K562 (cell line): ENCODE results near the gene SDF4. TPM values are rescaled to one million over a fixed set of nuclear protein-coding genes. Genes with fewer than 3 reads are reported as not detected.

Experiments
- ATAC-seq: fragments of 200-7000 bp; cut with Tn5 transposase; 3 replicates; pipeline ENCODE4 v1.9.1; 2020; ENCODE audit warnings: moderate library complexity
- BruUV-seq: library from RNA; stranded (reverse); fragments of 400-500 nt; replicated peaks from 2 replicates; lab custom pipeline; 2021; lab: Mats Ljungman, UMichigan
- CTCF ChIA-PET: fragments of 300-600 bp; formaldehyde crosslinking; extraction: SDS; loops from one replicate; lab custom pipeline; 2021; ENCODE audit warnings: low intra/inter-chr PET ratio; lab: Yijun Ruan, JAX
- POLR2A ChIA-PET: fragments of 300-600, 350-650 bp; sonication (Branson Sonifier 250); formaldehyde crosslinking; extraction: SDS; loops from one replicate; lab custom pipeline; 2021; ENCODE audit warnings: antibody characterized with exemption, inconsistent platforms; lab: Yijun Ruan, JAX
- DNase-seq, 4 experiments: peaks; one replicate each; pipeline versions ENCODE4 v3.0.0 to v3.0.0-alpha.2; 2011 to 2018; ENCODE audit warnings: low spot score in 3 of 4, mixed read lengths in 3 of 4; ENCODE audit errors: extremely low read depth in 1 of 4
- FAIRE-seq: peaks from 2 replicates; lab custom pipeline; 2011; peaks lifted over from hg19 to GRCh38; lab: Jason Lieb, UNC
- H2AFZ ChIP-seq: 2 replicates; pipeline ENCODE4 v1.6.0; 2011; ENCODE audit warnings: low read depth, low read length, control low read depth, inconsistent platforms
- H3K27ac ChIP-seq: fragments of 200-600 bp; 3 replicates; pipeline ENCODE4 v1.8.0; 2011; ENCODE audit warnings: low read depth, mild to moderate bottlenecking, control low read depth, inconsistent platforms, low read length, moderate library complexity, mixed read lengths; ENCODE audit errors: extremely low read depth
- H3K27me3 ChIP-seq, 2 experiments: fragments of 300-600 bp in 1 of 2; 2 replicates in 1 of 2; 3 replicates in 1 of 2; pipeline versions ENCODE4 v1.6.0 to v1.8.0; 2011; ENCODE audit warnings: inconsistent platforms in 2 of 2, low read length in 2 of 2, mild to moderate bottlenecking in 1 of 2, mixed read lengths in 1 of 2, moderate library complexity in 1 of 2; ENCODE audit not compliant: control insufficient read depth in 2 of 2, insufficient read depth in 2 of 2
- H3K36me3 ChIP-seq: fragments of 300-600 bp; 3 replicates; pipeline ENCODE4 v1.8.0; 2011; ENCODE audit warnings: mild to moderate bottlenecking, low read length, inconsistent platforms; ENCODE audit not compliant: control insufficient read depth, insufficient read depth
- H3K4me1 ChIP-seq, 2 experiments: fragments of 200-600 bp in 1 of 2; replicated peaks in 1 of 2; 2 replicates in 1 of 2; 3 replicates in 1 of 2; pipeline versions ENCODE4 v1.5.1 to v1.8.0; 2011; ENCODE audit warnings: inconsistent platforms in 2 of 2, low read length in 2 of 2, mild to moderate bottlenecking in 1 of 2, mixed read lengths in 1 of 2, moderate library complexity in 1 of 2; ENCODE audit not compliant: control insufficient read depth in 2 of 2, insufficient read depth in 2 of 2
- H3K4me2 ChIP-seq: 2 replicates; pipeline ENCODE4 v1.6.1; 2011; ENCODE audit warnings: low read length, control low read depth, inconsistent platforms, mixed read lengths; ENCODE audit not compliant: insufficient read depth
- H3K4me3 ChIP-seq: fragments of 200-600 bp; sonication (generic), shearing (Covaris generic); 2 replicates; pipeline ENCODE4 v1.5.1; 2016; ENCODE audit warnings: control low read depth, inconsistent platforms
- H3K79me2 ChIP-seq: fragments of 200-600 bp; 3 replicates; pipeline ENCODE4 v1.8.0; 2011; ENCODE audit warnings: low read length, inconsistent platforms; ENCODE audit not compliant: control insufficient read depth, insufficient read depth
- H3K9ac ChIP-seq, 2 experiments: 2 replicates each; pipeline versions ENCODE4 v1.6.0 to v1.6.1; 2011; ENCODE audit warnings: low read depth in 2 of 2, low read length in 2 of 2, control low read depth in 1 of 2, inconsistent platforms in 1 of 2, mild to moderate bottlenecking in 1 of 2, mixed read lengths in 1 of 2; ENCODE audit not compliant: insufficient read depth in 1 of 2
- H3K9me1 ChIP-seq: one replicate; pipeline ENCODE4 v1.6.0; 2011; ENCODE audit warnings: inconsistent platforms, mild to moderate bottlenecking, low read length, moderate library complexity; ENCODE audit not compliant: control insufficient read depth, insufficient read depth
- H3K9me3 ChIP-seq: replicated peaks from 2 replicates; pipeline ENCODE4 v1.5.1; 2011; ENCODE audit warnings: low read depth, low read length, inconsistent platforms; ENCODE audit not compliant: control insufficient read depth, insufficient read depth
- H4K20me1 ChIP-seq: replicated peaks from 2 replicates; pipeline ENCODE4 v1.6.1; 2011; ENCODE audit warnings: low read length, inconsistent platforms, mixed read lengths; ENCODE audit not compliant: control insufficient read depth, insufficient read depth
- ARHGAP35 ChIP-seq: fragments of 450-650 bp; IDR thresholded peaks from 2 replicates; pipeline ENCODE4 v1.6.1; 2018; ENCODE audit not compliant: partially characterized antibody
- CHAMP1 ChIP-seq: fragments of 450-650 bp; IDR thresholded peaks from 2 replicates; pipeline ENCODE4 v1.6.1; 2016; ENCODE audit warnings: mild to moderate bottlenecking
- ELF2 ChIP-seq: fragments of 250-450 bp; sonication (Bioruptor Pico); IDR thresholded peaks from 2 replicates; pipeline ENCODE4 v1.5.0; 2021; ENCODE audit warnings: mild to moderate bottlenecking
- FIP1L1 ChIP-seq: fragments of 200-400 bp; formaldehyde crosslinking; IDR thresholded peaks from 2 replicates; pipeline ENCODE4 v1.6.1; 2018; ENCODE audit warnings: mild to moderate bottlenecking, low read depth, low read length; ENCODE audit not compliant: poor library complexity, severe bottlenecking
- HDGF ChIP-seq: fragments of 450-650 bp; IDR thresholded peaks from 2 replicates; pipeline ENCODE4 v1.6.1; 2016
- MBD2 ChIP-seq: sonication (generic); IDR thresholded peaks from 2 replicates; pipeline ENCODE4 v1.6.1; 2016; ENCODE audit warnings: low read depth, borderline replicate concordance
- MYNN ChIP-seq, 2 experiments: sonication (generic); formaldehyde crosslinking in 1 of 2; IDR thresholded peaks; 2 replicates each; pipeline versions ENCODE4 v1.5.0 to v1.6.1; 2016 to 2020; ENCODE audit warnings: antibody characterized with exemption in 1 of 2, missing genetic modification reagents in 1 of 2
- NR0B1 ChIP-seq: fragments of 450-650 bp; IDR thresholded peaks from one replicate; pipeline ENCODE4 v1.6.1; 2018; ENCODE audit warnings: mild to moderate bottlenecking, moderate library complexity; ENCODE audit not compliant: partially characterized antibody
- SIN3B ChIP-seq: fragments of 450-650 bp; IDR thresholded peaks from 2 replicates; pipeline ENCODE4 v1.6.1; 2017; ENCODE audit warnings: low read depth, mild to moderate bottlenecking, moderate library complexity
- TCF3 ChIP-seq: sonication (generic); formaldehyde crosslinking; IDR thresholded peaks from 2 replicates; pipeline ENCODE4 v1.4.0; 2020; ENCODE audit warnings: mild to moderate bottlenecking, missing genetic modification reagents
- ZBTB33 ChIP-seq: sonication (generic); formaldehyde crosslinking; IDR thresholded peaks from 2 replicates; pipeline ENCODE4 v1.8.1; 2023; ENCODE audit warnings: mild to moderate bottlenecking, missing genetic modification reagents
- ZNF589 ChIP-seq: fragments of 200-800 bp; sonication (Bioruptor generic); IDR thresholded peaks from 2 replicates; pipeline ENCODE4 v1.6.1; 2016; ENCODE audit warnings: low read depth, missing genetic modification characterization, missing compliant biosample characterization
- WGBS: fragments of 100-300 bp; shearing (Covaris generic); methylation state at CpG from one replicate; pipeline ENCODE4 v1.1.6; 2016; ENCODE audit warnings: low coverage, mixed read lengths; ENCODE audit not compliant: insufficient coverage; ENCODE audit errors: missing lambda C conversion rate; 5-methylcytosine and 5-hydroxymethylcytosine counted together
- in situ Hi-C: fragments of 300-500 bp; cut with MboI; formaldehyde crosslinking; loops from 4 replicates; pipeline ENCODE4 v1.15.0; 2018; ENCODE audit warnings: inconsistent platforms, mixed read lengths
- intact Hi-C: fragments of 100-400 bp; cut with micrococcal nuclease; formaldehyde crosslinking; loops from 2 replicates; pipeline ENCODE4 v1.14.2; 2022
- polyA plus RNA-seq, 8 experiments: library from polyadenylated mRNA; depleted of rRNA in 4 of 8; stranded (reverse) in 5 of 8; unstranded in 3 of 8; fragments of >200 nt; fragmentation: Nextera tagmentation in 2 of 8; fragmentation: Illumina TruSeq in 1 of 8; extraction: Ambion mirVana in 2 of 8; extraction: Trizol in 1 of 8; gene quantifications; 2 replicates each; pipeline versions ENCODE4 v1.2.1 to v1.2.3, GENCODE V29; 2011 to 2014; ENCODE audit warnings: inconsistent platforms in 1 of 8, missing spikeins in 1 of 8
- total RNA-seq, 7 experiments: library from RNA; depleted of rRNA in 6 of 7; stranded (reverse); fragments of >200 nt in 6 of 7; fragmentation: Illumina TruSeq in 2 of 7; extraction: Trizol in 2 of 7; gene quantifications; 2 replicates each; pipeline versions ENCODE4 v1.2.1 to v1.2.3, GENCODE V29; 2011 to 2021; ENCODE audit warnings: low replicate concordance in 1 of 7

SDF4 gene
- total and polyA plus RNA-seq, 9 of the 15 experiments (the other 6 are each of a cell fraction or from before 2014, with no cell fraction given), result 0.35 to 160 (median 65.2) TPM

DNA sequence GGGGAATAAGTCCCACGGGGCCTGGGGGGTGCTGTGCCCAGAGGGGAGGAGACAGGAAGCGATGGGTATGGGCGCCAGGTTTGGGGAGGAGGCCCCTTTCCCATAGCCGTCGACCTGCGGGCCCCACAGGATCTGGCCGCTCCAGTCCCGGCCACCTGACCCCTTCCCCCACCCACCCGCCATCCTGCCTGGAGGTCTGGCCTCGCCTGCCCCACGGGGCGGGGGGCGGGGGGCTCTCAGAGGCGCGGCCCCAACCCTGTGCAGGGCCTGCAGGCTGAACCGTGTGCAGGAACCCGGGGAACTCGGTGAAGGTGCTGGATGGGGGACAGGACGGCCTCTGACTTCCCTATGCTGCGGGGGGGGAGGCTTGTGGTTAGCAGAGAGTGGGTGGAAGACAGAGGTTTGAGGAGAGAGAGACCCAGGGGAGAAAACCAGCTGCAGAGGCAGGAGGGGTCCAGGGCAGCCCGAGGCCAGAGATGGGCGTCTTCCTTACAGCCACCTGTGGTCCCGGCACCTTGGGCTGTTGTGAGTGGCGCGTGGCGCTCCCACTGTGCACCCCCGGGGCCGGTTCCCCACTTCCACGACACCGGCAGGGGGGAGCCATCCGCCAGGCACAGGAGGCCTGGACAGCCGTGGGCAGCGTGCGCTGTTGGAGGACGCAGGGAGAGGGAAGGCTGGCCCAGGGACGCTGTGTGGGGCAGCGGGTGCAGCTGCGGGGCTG is 22.9 kb downstream of the SDF4 start (continued):
- TF ChIP-seq ZNF589 (CRISPR knock-in tag) (no peak), HDGF (no peak), MYNN (IDR thresholded peaks at IDR 0.05) (no peak), MYNN (CRISPR knock-in tag; IDR thresholded peaks at IDR 0.05) (no peak), SIN3B (no peak), TCF3 (no peak), NR0B1 (no peak)
- TF ChIP-seq, all 486 proteins: peak for 25

- ATAC-seq, result no peak
- H3K4me3 ChIP-seq, result no peak overlapping the region
- in situ Hi-C loops, result no loop called here
- no peaks in the 10 kb centered on the region for H3K27me3 ChIP-seq
- 17% methylated on average over 7 of the region's 11 CpGs for WGBS
- TF ChIP-seq CHAMP1, result no peak
- no peak for TF ChIP-seq MBD2
- peak; percentile 41; the same call in 1 of the 2 replicates for TF ChIP-seq ZBTB33 (CRISPR knock-in tag)
- 0 out of 2 replicates have a peak, but pooled peaks have one; percentile 15 for TF ChIP-seq ELF2 (CRISPR knock-in tag)
- TF ChIP-seq FIP1L1, result peak; percentile 15
- TF ChIP-seq ARHGAP35, result peak; percentile 17
- ChIA-PET POLR2A (interaction anchor here (0.9 kb wide), 1 partner anchor 9 kb away, joined by 5 read pairs; no protein-coding TSS in a partner anchor), CTCF (no interaction called here)
- no peak overlapping the region for H2AFZ ChIP-seq
- no peak for FAIRE-seq
- peaks cover 13 to 96% of the 10 kb centered on the region in 2 experiments; a peak in 4 of 5 replicates for H3K4me1 ChIP-seq
- H3K27ac ChIP-seq, result no peak overlapping the region
- no peaks in the 10 kb centered on the region for H3K36me3 ChIP-seq
- H3K9me3 ChIP-seq, result no peaks in the 10 kb centered on the region
- no TSS peak for BruUV-seq
- intact Hi-C loops, result loop anchor here (5.0 kb wide), 1 partner anchor 85 kb away; no protein-coding TSS in a partner anchor
- H3K9ac ChIP-seq, result no peak overlapping the region
- H3K9me1 ChIP-seq, result no peaks in the 10 kb centered on the region
- H3K79me2 ChIP-seq, result no peaks in the 10 kb centered on the region
- no peak overlapping the region for H3K4me2 ChIP-seq
- H4K20me1 ChIP-seq, result no peaks in the 10 kb centered on the region
- DNase-seq, result no peak
Observed at GRCh38 chr1:1207571-1207892, 24.3 kb downstream of the SDF4 start.
